ENCODE data around the gene UBTD2. TPM values are rescaled to one million over a fixed set of nuclear protein-coding genes. Genes with fewer than 3 reads are reported as not detected.

The UBTD2 gene
- total RNA-seq, 2 donors from 2014 or later: 16.1 to 17.8 TPM

DNA sequence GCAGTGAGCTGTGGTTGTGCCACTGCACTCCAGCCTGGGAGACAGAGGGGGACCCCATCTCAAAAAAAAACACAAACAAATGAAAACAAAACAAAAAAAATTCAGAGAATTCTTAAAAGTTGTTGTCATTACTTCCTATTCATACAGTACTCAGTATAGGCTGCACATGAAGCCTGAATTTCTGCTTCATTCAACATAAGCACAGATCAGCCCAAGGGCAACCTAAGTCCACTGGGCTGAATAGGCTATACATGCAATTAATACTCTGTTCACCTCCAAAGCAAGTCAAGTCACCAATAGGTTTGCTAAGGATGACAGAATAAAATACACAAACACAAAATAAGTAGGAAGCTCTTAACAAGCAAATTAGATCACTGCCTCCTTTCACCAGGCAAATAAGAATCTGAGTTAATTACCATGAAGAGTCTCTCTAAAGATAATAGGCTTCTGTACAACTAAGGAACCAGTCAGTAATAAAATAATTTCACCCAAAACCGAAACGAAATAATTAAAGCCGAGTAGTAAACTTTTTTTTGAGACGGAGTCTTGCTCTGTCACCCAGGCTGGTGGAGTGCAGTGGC lies 18.7 kb downstream of the UBTD2 start:
- Histone ChIP-seq H3K36me3 (no peaks in the 10 kb centered on the region), H3K27ac (no peak overlapping the region), H3K27me3 (replicated peaks; ENCODE audit: insufficient read depth) (no peaks in the 10 kb centered on the region), H3K4me3 (no peak overlapping the region), H3K4me1 (ENCODE audit: control insufficient read depth in 1 of 2, low read depth in 2 of 2) (peaks cover 2 to 8% of the 10 kb centered on the region in 2 donors), H3K9me3 (no peaks in the 10 kb centered on the region)
- TF ChIP-seq, protein P1, sequence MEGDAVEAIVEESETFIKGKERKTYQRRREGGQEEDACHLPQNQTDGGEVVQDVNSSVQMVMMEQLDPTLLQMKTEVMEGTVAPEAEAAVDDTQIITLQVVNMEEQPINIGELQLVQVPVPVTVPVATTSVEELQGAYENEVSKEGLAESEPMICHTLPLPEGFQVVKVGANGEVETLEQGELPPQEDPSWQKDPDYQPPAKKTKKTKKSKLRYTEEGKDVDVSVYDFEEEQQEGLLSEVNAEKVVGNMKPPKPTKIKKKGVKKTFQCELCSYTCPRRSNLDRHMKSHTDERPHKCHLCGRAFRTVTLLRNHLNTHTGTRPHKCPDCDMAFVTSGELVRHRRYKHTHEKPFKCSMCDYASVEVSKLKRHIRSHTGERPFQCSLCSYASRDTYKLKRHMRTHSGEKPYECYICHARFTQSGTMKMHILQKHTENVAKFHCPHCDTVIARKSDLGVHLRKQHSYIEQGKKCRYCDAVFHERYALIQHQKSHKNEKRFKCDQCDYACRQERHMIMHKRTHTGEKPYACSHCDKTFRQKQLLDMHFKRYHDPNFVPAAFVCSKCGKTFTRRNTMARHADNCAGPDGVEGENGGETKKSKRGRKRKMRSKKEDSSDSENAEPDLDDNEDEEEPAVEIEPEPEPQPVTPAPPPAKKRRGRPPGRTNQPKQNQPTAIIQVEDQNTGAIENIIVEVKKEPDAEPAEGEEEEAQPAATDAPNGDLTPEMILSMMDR (IDR thresholded peaks at IDR 0.05): no peak
- ATAC-seq (ENCODE audit: insufficient number of reproducible peaks, low FRiP score, low read depth) (no peak), DNase-seq (ENCODE audit: low spot score) (no peak)

DNA sequence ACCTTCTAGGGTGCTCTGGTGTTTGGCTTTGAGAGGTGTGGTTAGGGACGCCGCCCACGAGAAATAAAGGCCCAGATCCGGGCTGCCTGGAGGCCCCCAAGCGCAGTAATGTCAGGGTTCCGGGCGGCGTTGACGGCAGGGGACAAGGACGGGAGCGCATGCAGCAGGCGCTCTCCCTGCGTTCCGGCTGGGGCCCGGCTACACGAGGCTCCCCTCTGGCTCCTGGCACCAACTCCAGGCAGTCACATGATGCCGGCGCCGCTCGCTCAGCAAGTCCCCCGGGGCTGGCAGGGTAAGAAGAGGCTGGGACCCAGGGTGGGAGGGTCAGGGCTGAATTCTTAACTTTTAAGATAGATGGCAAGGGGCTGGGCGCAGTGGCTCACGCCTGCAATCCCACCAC lies 28.1 kb downstream of the UBTD2 start:
- H3K4me1 ChIP-seq (ENCODE audit: control insufficient read depth in 1 of 2, low read depth in 2 of 2): no peaks in the 10 kb centered on the region
- no peaks in the 10 kb centered on the region for H3K36me3 ChIP-seq
- H3K27me3 ChIP-seq (replicated peaks; ENCODE audit: insufficient read depth): no peaks in the 10 kb centered on the region
- TF ChIP-seq, protein P1 (IDR thresholded peaks at IDR 0.05): no peak
- H3K27ac ChIP-seq: no peak overlapping the region
- DNase-seq (ENCODE audit: low spot score): no peak
- ATAC-seq (ENCODE audit: insufficient number of reproducible peaks, low FRiP score, low read depth): no peak
- no peak overlapping the region for H3K4me3 ChIP-seq
- peaks cover 16% of the 10 kb centered on the region for H3K9me3 ChIP-seq

DNA sequence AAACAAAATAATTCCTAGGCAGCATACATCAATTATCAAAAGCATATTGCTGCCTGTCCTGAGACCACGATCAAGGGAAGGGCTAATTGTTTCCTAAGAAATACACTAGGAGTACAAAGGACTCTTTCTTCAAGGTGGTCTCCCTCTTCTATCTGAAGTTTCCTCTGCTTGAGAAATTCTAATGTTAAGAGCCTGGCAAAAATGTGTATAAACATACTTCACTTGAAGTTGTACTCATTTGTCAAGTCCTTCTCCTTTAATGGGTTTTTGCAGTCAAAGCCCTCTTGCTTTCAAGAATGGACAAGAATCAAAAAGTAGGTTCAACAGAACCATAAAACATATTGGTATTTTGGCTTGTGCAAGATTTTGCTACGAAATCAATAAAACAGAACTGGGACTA lies 31.1 kb downstream of the UBTD2 start:
- H3K9me3 ChIP-seq: peaks cover 16% of the 10 kb centered on the region
- H3K4me1 ChIP-seq (ENCODE audit: control insufficient read depth in 1 of 2, low read depth in 2 of 2): no peaks in the 10 kb centered on the region
- H3K4me3 ChIP-seq: no peak overlapping the region
- TF ChIP-seq, protein P1 (IDR thresholded peaks at IDR 0.05): no peak
- ATAC-seq (ENCODE audit: insufficient number of reproducible peaks, low FRiP score, low read depth) (no peak), DNase-seq (ENCODE audit: low spot score) (no peak)
- no peaks in the 10 kb centered on the region for H3K27me3 ChIP-seq (replicated peaks; ENCODE audit: insufficient read depth)
- H3K36me3 ChIP-seq: no peaks in the 10 kb centered on the region
- no peak overlapping the region for H3K27ac ChIP-seq

DNA sequence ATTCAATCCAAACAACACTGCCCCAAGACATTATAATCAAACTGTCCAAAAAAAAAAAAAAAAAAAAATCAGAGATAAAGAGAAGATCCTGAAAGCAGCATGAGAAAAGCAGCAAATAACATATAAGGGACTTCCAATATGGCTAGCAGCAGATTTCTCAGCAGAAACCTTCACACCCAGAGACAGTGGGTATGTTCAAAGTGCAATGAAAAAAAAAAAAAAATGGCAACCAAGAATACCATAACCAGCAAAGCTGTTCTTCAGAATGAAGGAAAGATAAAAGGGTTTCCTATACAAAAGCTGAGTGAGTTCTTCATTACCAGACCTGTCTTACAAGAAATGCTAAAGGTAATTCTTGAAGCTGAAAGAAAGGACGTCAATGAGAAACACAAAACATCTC lies 32.1 kb downstream of the UBTD2 start:
- Histone ChIP-seq H3K9me3 (peaks cover 16% of the 10 kb centered on the region), H3K27me3 (replicated peaks; ENCODE audit: insufficient read depth) (no peaks in the 10 kb centered on the region), H3K36me3 (no peaks in the 10 kb centered on the region), H3K27ac (no peak overlapping the region), H3K4me3 (no peak overlapping the region), H3K4me1 (ENCODE audit: control insufficient read depth in 1 of 2, low read depth in 2 of 2) (no peaks in the 10 kb centered on the region)
- TF ChIP-seq, protein P1 (IDR thresholded peaks at IDR 0.05): no peak
- ATAC-seq (ENCODE audit: insufficient number of reproducible peaks, low FRiP score, low read depth) (no peak), DNase-seq (ENCODE audit: low spot score) (no peak)

DNA sequence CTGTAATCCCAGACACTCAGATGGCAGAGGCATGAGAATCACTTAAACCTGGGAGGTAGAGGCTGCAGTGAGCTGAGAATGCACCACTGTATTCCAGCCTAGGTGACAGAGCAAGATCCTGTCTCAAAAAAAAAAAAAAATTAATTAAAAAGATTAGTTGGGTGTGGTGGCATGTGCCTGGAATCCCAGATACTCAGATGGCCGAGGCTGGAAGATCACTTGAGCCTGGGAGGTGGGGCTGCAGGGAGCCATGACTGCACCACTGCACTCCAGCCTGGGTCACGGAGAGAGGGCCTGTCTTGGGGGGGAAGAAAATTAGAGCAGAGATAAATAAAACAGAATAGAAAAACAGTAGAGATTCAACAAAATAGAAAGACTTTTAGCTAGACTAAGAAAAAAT lies 34.9 kb downstream of the UBTD2 start:
- Histone ChIP-seq H3K9me3 (peaks cover 16% of the 10 kb centered on the region), H3K36me3 (no peaks in the 10 kb centered on the region), H3K4me1 (ENCODE audit: control insufficient read depth in 1 of 2, low read depth in 2 of 2) (no peaks in the 10 kb centered on the region), H3K27ac (no peak overlapping the region), H3K4me3 (no peak overlapping the region), H3K27me3 (replicated peaks; ENCODE audit: insufficient read depth) (no peaks in the 10 kb centered on the region)
- ATAC-seq (ENCODE audit: insufficient number of reproducible peaks, low FRiP score, low read depth): no peak
- TF ChIP-seq, protein P1 (IDR thresholded peaks at IDR 0.05): no peak
- no peak for DNase-seq (ENCODE audit: low spot score)

Measured in thoracic aorta (tissue), 2 donors.